Activated T-helper 1 cell treated with anti-CD3 and anti-CD28 coated beads, Interleukin-2, amount 50 U/mL, for 16 hours (primary cell): ENCODE results near the gene SCFD2.
"Not testable (repeated sequence)": the region's sequence is repeated elsewhere in the genome, so short reads cannot be mapped to it uniquely, and the experiment has no call there.

ENCODE experiments used
- DNase-seq, 2 donors: peaks; one replicate each; pipeline ENCODE4 v3.0.0-alpha.2; 2020; ENCODE audit warnings: low read depth in 1 of 2, low spot score in 1 of 2

Gene SCFD2

DNA sequence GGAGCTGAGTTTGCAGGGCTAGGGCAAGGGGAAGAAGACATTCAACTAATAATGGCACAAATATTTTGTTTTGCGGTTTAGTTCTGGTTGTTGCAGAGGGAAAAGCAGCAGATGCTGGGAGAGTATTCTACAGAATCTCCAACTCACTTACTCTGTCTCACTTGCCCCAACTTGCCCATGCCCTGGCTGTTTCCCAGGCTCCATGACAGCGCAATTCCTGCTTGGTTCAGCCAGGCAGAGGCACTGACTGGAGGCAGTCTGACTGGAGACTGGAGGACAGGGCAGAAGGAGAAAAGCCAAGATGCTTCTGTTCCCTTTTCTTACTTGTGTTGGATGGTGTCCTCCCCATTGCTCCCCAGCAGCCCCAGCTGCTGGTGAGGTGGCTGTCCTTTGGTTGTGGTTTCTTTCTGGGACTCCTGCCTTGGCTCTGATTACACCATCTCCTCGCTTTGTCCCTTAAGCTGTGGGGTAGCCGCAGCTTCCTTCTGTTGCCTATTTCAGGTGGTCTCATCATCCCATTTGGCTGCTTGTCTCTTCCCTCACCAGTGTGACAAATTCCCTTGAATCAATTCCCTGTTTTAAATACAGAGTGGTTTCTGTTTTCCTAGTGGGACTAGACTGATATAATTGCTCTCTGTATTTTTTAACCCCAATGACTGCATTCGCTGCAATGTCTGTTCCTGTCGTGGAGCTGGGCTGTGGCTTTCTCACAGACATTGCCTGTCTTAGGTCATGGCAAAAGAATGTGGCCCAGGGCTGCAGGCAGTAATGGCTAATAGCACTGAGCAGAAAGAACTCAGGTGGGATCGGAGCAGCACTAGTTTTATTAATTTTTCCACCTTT lies 527.9 kb downstream of the SCFD2 start:
- no peak for DNase-seq

GRCh38 chr4:52836678-52837077 lies 529.2 kb downstream of the SCFD2 start:
- DNase-seq: no peak

DNA sequence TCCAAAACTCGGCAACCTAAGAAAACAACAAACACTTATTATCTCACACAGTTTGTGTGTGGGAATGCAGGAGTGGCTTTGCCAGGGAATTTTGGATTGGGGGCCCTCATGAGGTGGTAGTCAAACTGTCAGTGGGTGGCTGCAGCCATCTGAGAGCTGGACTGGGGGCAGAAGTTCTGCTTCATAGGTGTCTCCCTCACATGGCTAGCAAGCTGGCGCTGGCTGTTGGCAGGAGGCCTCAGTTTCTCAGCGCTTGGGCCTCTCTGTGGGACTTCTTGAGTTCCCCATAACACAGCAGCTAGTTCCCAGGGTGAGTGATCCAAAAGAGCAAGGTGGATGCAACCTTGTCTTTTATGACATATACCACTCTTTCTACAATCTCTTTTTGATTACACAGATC lies 529.7 kb downstream of the SCFD2 start:
- DNase-seq: no peak

GRCh38 chr4:52834641-52835456 lies 531.0 kb downstream of the SCFD2 start:
- not testable (repeated sequence) for DNase-seq

GRCh38 chr4:52833941-52834525 lies 531.8 kb downstream of the SCFD2 start:
- DNase-seq: no peak

DNA sequence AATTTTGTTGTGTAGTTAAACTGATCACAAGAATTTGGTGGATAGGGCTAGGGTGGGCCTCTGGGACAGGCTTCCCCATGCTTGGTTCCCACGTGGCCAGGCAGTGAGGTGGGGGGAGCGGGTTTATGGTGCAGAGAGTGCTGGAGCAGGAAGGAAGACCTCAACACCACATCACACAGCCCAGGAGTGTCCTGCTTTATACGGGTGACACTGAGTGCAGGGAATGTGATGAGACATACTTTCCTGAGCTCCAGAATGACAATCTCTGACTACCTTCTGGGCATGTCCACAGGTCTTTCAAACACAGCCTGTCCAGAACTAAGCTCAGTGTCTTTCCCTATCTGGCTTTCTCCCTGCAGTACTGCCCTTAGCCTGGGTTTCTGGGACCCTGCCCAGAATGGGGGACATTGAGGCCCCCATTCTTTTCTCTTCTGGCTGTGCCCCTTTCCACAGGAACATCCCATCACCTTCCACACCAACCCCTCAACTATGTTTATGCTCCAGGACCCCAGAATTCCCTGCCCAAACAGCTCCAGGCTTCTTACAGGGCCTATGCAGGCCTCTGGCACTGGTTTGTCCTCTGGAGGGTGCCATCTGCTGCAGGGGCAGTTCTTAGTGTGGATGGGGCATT lies 540.3 kb downstream of the SCFD2 start:
- no peak for DNase-seq

DNA sequence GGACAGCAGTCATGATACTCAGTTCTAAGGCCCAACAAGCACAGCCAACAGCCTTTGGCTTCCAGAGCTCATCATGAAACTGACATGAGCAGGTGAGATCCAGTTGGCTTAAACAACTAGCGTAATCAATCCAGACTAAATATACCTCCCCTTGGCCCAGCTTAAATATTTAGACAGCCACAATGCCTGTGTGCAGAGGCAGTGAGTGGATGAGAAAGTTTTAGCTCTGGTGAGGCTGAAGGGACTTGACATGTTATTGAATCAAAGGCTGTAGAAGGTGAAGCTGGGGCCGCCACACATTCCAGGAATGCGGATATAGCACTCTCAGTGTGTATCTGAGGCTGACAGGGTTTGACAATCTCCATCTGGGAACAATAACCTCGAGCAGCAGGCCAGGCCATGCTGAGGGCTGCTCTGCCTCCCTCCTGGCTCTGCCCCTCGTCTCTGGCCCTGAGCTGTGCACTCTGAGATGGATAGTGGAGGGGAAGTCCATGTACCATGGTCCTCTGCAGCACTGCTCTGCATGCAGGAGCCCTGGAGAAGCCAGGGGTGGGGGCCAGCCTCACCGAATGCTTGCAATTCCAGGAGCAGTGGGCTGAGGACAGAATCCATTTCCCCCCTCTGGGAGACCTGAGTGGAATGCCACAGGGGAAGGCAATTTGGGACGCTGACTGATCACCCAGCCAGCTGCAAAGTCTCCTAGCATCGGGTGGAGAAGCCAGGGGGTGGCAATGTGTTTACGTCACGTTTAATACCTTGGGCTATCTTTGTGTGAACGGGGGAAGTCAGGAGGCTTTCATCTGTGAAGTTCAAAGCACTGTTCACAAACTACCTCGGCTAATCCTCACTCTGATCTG lies 541.0 kb downstream of the SCFD2 start:
- DNase-seq: no peak

GRCh38 chr4:52824270-52824602 lies 541.6 kb downstream of the SCFD2 start:
- no peak for DNase-seq

DNA sequence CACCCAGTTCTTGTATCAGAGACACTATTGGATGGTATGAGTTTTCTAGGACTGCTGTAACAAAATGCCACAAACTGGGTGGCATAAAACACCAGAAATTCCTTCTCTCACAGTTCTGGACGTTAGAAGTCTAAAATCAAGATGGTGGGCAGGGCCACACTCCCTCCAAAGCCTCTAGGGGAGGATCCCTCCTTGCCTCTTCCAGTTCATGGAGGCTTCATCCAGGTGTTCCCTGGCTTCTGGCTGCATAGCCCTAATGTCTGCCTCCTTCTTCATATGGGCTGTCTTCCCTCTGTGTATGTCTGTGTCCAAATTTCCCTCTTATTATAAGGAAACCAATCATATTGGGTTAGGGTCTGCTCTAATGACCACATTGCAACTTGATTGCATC lies 542.2 kb downstream of the SCFD2 start:
- no peak for DNase-seq
